Esophagus squamous epithelium (tissue), 5 donors: ENCODE data around the gene RPP21. TPM values are rescaled to one million over a fixed set of nuclear protein-coding genes. Genes with fewer than 3 reads are reported as not detected.

ENCODE experiments used
- DNase-seq: peaks from one replicate; lab custom pipeline; 2025; lab: John Stamatoyannopoulos, UW
- H3K27ac ChIP-seq, 4 donors: fragments of 200-600 bp; sonication (generic); one replicate each; pipeline ENCODE4 v1.5.1; 2016 to 2019; ENCODE audit warnings: mild to moderate bottlenecking in 1 of 4
- H3K27me3 ChIP-seq, 4 donors: fragments of 200-600 bp; sonication (generic); 1 replicate in 3 of 4; 2 replicates in 1 of 4; pipeline versions ENCODE4 v1.5.1 to v1.6.0; 2017 to 2021; ENCODE audit warnings: antibody characterized with exemption in 1 of 4
- H3K36me3 ChIP-seq, 3 donors: fragments of 200-600 bp; sonication (generic); one replicate each; pipeline ENCODE4 v1.5.1; 2016 to 2019
- H3K4me1 ChIP-seq, 3 donors: fragments of 200-600 bp; sonication (generic); one replicate each; pipeline ENCODE4 v1.5.1; 2017 to 2019
- H3K4me3 ChIP-seq, 4 donors: fragments of 200-600 bp; sonication (generic); 1 replicate in 3 of 4; 2 replicates in 1 of 4; pipeline ENCODE4 v1.5.1; 2016 to 2019; ENCODE audit warnings: mild to moderate bottlenecking in 2 of 4, moderate library complexity in 1 of 4
- H3K9me3 ChIP-seq, 3 donors: fragments of 200-600 bp; sonication (generic); one replicate each; pipeline ENCODE4 v1.5.1; 2016 to 2019
- CTCF ChIP-seq, 6 experiments: fragments of 450-650 bp in 4 of 6; fragments of 200-600 bp in 2 of 6; sonication (generic) in 2 of 6; IDR thresholded peaks; one replicate each; pipeline ENCODE4 v1.5.1; 2016 to 2019; ENCODE audit warnings: antibody characterized with exemption in 6 of 6, mild to moderate bottlenecking in 4 of 6, moderate library complexity in 4 of 6
- POLR2A ChIP-seq, 4 donors: fragments of 450-650 bp; IDR thresholded peaks; one replicate each; pipeline ENCODE4 v1.6.1; 2017; ENCODE audit warnings: antibody characterized with exemption in 4 of 4, mild to moderate bottlenecking in 4 of 4, moderate library complexity in 3 of 4
- WGBS, 2 donors: methylation state at CpG; one replicate each; pipeline ENCODE4 v1.1.5; 2018; 5-methylcytosine and 5-hydroxymethylcytosine counted together
- intact Hi-C: fragments of 100-400 bp; cut with DNase I; formaldehyde crosslinking; loops from one replicate; pipeline ENCODE4 v1.15.0; 2022
- total RNA-seq, 4 donors: library from RNA; depleted of rRNA; stranded (reverse); fragments of >200 nt; gene quantifications; one replicate each; pipeline ENCODE4 v1.1.0, GENCODE V29; 2016
- donor health status: DM: yes; HTN: yes; CAD: no.

RPP21 gene
- total RNA-seq, 4 donors from 2014 or later = 60.2 to 101 (median 81.7) TPM

DNA sequence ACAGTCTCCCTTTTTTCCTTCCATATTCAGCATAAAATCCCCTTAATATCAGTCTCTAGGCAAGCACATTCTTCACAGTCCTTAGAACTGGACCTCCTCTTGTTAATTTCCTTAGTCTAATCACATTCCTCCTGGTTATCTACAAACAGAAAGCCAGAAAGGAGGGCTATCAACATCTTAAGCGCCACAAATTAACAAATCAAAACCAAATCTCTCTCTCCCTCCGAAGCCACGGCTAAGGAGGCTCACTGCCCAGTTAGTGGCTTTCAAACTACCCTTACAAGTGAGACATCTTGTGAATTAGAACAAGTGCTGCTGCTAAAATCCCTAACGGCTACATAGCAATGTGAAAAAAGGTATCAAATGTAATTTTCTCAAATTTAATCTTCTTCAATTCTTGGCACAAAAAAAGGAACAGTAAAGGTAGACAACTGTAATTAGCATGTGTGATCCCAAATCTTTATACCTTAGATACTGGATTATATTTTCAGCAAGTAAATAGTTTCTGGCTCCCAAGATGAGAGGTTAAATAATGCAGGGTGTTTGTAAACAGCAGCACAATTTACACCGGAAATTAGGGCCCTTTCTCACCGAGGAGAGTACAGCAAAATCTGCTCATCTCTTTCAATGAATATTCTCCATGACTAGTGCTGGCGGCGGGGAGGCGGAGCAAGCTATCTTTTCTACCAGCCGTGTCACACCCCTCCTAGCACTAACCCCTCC lies 19.6 kb upstream of the RPP21 start:
- Histone ChIP-seq H3K27me3 (no peaks in the 10 kb centered on the region), H3K4me3 (peak overlapping the region; percentile 55 to 92 (median 80)), H3K36me3 (peaks cover 0 to 14% (median 7%) of the 10 kb centered on the region in 3 donors), H3K4me1 (peaks cover 16 to 70% (median 24%) of the 10 kb centered on the region in 3 donors), H3K27ac (peak overlapping the region; percentile 91 to 99 (median 98)), H3K9me3 (no peaks in the 10 kb centered on the region)
- TF ChIP-seq POLR2A (IDR thresholded peaks at IDR 0.05) = no peak
- TF ChIP-seq CTCF (IDR thresholded peaks at IDR 0.05) = no peak
- 6% methylated on average over 10 of the region's 10 CpGs for WGBS, 2 donors
- DNase-seq = no peak
- intact Hi-C loops = no loop called here

GRCh38 chr6:30325873-30326525 lies 19.0 kb upstream of the RPP21 start:
- Histone ChIP-seq H3K4me3 (peak overlapping the region; percentile 55 to 92 (median 80)), H3K27me3 (no peaks in the 10 kb centered on the region), H3K36me3 (peaks cover 0 to 21% (median 7%) of the 10 kb centered on the region in 3 donors), H3K4me1 (peaks cover 16 to 71% (median 24%) of the 10 kb centered on the region in 3 donors), H3K27ac (peak overlapping the region; percentile 91 to 99 (median 98)), H3K9me3 (no peaks in the 10 kb centered on the region)
- TF ChIP-seq POLR2A (IDR thresholded peaks at IDR 0.05) = no peak
- intact Hi-C loops = no loop called here
- DNase-seq = no peak
- 0 to 1% methylated on average over 14 to 24 of the region's 29 CpGs for WGBS, 2 donors

DNA sequence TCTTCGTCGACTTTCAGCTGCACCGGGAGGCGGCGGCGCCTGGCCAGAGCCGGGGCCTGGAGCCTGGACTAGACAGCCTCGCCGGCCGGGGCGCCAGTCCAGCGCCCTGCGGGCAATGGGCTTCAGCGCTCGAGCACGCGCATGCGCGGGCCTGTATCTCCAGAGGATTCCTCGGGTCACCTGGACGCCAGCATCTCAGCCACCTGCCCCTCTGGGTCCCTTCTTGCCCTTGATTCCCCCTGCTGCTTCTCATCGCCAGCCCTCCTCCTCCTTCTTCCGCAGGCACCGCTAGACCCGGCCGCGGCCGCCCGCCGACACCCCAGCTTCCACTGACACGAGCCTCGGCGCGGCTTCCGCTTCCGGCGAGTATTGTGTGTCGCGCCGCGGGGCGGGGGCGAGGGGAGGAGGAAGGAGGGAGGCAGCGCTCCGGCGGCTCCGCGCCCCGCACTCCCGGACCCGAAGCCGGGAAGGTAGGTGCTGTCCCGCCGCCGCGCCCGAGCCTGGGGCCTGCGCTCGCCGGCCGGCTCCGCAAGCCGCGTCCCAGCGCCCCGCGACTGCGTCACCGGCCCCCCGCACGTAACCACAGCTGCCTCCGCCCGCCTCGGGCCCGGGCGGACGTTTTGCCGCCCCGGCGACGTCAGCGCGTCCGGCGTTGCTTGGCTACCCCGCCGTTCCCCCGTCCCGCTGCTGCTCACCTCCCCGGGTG lies 18.3 kb upstream of the RPP21 start, which contains the start of gene TRIM39:
Gene TRIM39, plus strand, starts transcription at position 402 of the 706 bp plus-strand sequence. CDS start 2,391 bp downstream, outside the sequence.
- intact Hi-C loops = no loop called here
- Histone ChIP-seq H3K27ac (peak within 1 kb of the TSS; percentile 91 to 99 (median 98)), H3K4me3 (peak within 1 kb of the TSS; percentile 55 to 92 (median 80)), H3K4me1 (peaks cover 16 to 71% (median 24%) of the 10 kb centered on the region in 3 donors), H3K36me3 (peaks cover 0 to 28% (median 10%) of the 10 kb centered on the region in 3 donors), H3K27me3 (no peaks in the 10 kb centered on the region), H3K9me3 (no peaks in the 10 kb centered on the region)
- peak; percentile 65 for DNase-seq
- TF ChIP-seq CTCF (IDR thresholded peaks at IDR 0.05) = no peak
- TF ChIP-seq POLR2A (IDR thresholded peaks at IDR 0.05) = peak in 3 of 4 donors; percentile 44 to 88 (median 88)
- 0% methylated on average over 10 to 24 of the region's 90 CpGs for whole genome bisulfite sequencing, 2 donors

- TF ChIP-seq POLR2A (IDR thresholded peaks at IDR 0.05) = no peak
- no peak for TF ChIP-seq CTCF (IDR thresholded peaks at IDR 0.05)
- Histone ChIP-seq H3K9me3 (no peaks in the 10 kb centered on the region), H3K4me1 (peaks cover 16 to 65% (median 22%) of the 10 kb centered on the region in 3 donors), H3K27ac (peak overlapping the region; percentile 91 to 99 (median 98)), H3K4me3 (peak overlapping the region; percentile 55 to 92 (median 80)), H3K27me3 (no peaks in the 10 kb centered on the region), H3K36me3 (peaks cover 0 to 34% (median 11%) of the 10 kb centered on the region in 3 donors)
- DNase-seq = no peak
- intact Hi-C loops = no loop called here
- 3 to 4% methylated on average over 12 to 13 of the region's 17 CpGs for WGBS, 2 donors
Observed at GRCh38 chr6:30327232-30327746, 17.7 kb upstream of the RPP21 start.

DNA sequence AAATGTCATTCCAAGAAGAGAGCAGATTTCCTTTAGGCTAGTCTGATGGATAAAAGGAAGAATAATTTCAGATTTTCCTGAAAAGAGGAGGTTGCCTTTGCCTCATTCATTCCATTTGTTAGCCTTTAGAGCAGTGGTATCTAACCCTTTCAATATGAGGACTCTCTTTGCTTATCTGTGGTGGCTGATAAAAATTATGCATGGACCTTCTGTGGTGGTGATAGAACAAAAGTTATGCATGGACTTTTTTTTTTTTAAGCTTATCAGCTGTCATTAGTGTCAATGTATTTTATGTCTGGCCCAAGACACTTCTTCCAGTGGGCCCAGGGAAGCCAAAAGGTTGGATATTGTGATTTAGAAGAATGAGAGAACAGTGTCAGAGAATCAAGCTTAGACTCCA lies 16.6 kb upstream of the RPP21 start:
- intact Hi-C loops = no loop called here
- peaks cover 16 to 54% (median 18%) of the 10 kb centered on the region in 3 donors for H3K4me1 ChIP-seq
- peaks cover 5 to 45% (median 11%) of the 10 kb centered on the region in 3 donors for H3K36me3 ChIP-seq
- no peak overlapping the region for H3K4me3 ChIP-seq
- no peak for DNase-seq
- TF ChIP-seq CTCF (IDR thresholded peaks at IDR 0.05) (no peak), POLR2A (IDR thresholded peaks at IDR 0.05) (no peak)
- H3K27me3 ChIP-seq = no peaks in the 10 kb centered on the region
- no peaks in the 10 kb centered on the region for H3K9me3 ChIP-seq
- H3K27ac ChIP-seq = no peak overlapping the region
